CD1c-positive myeloid dendritic cell (primary cell): ENCODE results near the gene GPM6B.
"Not testable (repeated sequence)": the region's sequence is repeated elsewhere in the genome, so short reads cannot be mapped to it uniquely, and the experiment has no call there.

Experiments used
- DNase-seq: peaks from one replicate; pipeline ENCODE4 v3.0.0-alpha.2; 2016; ENCODE audit errors: extremely low spot score

Gene GPM6B

DNA sequence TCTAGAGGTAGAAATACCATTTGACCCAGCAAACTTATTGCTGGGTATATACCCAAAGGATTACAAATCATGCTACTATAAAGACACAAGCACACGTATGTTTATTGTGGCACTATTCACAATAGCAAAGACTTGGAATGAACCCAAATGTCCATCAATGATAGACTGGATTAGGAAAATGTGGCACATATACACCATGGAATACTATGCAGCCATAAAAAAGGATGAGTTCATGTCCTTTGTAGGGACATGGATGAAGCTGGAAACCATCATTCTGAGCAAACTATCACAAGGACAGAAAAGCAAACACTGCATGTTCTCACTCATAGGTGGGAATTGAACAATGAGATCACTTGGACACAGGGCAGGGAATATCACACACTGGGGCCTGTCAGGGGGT lies 86.4 kb downstream of the GPM6B start:
- not testable (repeated sequence) for DNase-seq

DNA sequence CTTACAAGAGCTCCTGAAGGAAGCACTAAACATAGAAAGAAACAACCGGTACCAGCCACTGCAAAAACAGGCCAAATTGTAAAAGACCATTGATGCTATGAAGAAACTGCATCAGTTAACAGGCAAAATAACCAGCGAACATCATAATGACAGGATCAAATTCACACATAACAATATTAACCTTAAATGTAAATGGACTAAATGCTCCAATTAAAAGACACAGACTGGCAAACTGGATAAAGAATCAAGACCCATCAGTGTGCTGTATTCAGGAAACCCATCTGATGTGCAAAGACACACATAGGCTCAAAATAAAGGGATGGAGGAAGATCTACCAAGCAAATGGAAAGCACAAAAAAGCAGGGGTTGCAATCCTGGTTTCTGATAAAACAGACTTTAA lies 90.3 kb downstream of the GPM6B start:
- DNase-seq: not testable (repeated sequence)

DNA sequence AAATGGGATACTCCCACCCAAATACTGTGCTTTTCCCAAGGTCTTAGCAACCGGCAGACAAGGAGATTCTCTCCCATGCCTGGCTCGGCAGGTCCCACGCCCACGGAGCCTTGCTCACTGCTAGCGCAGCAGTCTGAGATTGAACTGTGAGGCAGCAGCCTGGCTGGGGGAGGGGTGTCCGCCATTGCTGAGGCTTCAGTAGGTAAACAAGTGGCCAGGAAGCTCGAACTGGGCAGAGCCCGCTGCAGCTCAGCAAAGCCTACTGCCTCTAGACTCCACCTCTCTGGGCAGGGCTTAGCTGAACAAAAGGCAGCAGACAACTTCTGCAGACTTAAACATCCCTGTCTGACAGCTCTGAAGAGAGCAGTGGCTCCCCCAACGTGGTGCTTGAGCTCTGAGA lies 92.0 kb downstream of the GPM6B start:
- not testable (repeated sequence) for DNase-seq

DNA sequence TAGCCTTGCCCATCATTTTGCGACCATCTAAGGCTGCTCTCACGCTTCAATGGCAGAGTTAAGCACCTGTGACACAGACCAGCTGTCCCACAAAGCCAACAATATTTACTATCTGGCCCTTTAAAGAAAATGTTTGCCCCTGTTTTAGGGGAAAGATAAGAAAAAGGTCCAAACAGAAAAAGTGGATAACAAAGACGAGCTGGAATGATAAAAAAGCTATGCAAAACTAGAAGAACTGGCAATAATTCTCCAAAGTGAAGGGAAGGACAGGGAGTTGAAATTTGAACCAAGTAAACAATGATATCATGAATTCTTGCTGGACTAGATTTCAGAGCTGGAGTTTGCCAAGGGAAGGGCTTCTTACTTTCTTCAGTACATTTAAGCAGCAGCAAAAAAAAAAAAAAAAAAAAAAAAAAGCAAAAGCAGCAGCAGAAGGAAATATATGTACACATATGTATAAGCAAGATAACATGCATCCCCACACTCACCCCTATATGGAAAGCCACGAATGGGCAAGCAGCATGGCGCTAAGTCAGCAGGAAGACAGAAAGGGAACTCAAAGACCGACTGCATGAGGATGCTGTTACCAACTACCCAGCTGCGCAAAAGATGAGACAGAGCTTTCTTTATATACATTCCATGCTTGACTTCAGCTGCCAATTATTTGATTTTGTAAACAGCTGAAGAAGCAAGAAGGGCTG lies 94.9 kb downstream of the GPM6B start:
- no peak for DNase-seq

DNA sequence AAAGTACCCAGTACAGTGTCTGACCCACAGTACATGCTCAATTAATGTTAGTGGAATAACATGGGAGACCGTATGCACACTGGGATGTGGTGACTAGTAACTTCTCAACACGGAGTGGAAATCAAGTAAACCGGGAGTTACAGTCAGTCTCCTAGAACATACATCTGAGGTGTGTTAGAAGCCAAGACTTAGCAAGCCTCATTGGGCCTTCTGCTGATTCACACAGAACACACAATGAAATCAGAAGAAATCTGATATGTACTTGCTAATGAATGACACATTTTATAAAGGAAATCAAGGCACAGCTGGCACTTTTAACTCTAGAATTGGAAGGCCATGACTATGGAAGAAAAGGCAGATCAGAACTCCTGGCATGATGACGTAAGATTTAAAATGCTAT lies 95.5 kb downstream of the GPM6B start:
- DNase-seq: no peak
